HG03196 (cell line): ENCODE data around the gene FAM181B.
"Not testable (repeated sequence)": the region's sequence is repeated elsewhere in the genome, so short reads cannot be mapped to it uniquely, and the experiment has no call there.

Source experiments
- ATAC-seq: cut with Tn5 transposase; IDR thresholded peaks from one replicate; pipeline ENCODE4 v1.9.1; 2021; ENCODE audit not compliant: unreplicated experiment

Gene FAM181B

GRCh38 chr11:82732734-82733443 lies 775 bp downstream of the FAM181B start:
- ATAC-seq: no peak

GRCh38 chr11:82732348-82732733 lies 1.3 kb downstream of the FAM181B start:
- no peak for ATAC-seq

GRCh38 chr11:82731691-82732277 lies 1.9 kb downstream of the FAM181B start:
- no peak for ATAC-seq

- ATAC-seq: no peak
Observed at GRCh38 chr11:82730754-82731153, 2.9 kb downstream of the FAM181B start.

- no peak for ATAC-seq
Observed at GRCh38 chr11:82730286-82730685, 3.4 kb downstream of the FAM181B start.

- ATAC-seq: no peak
Observed at GRCh38 chr11:82724026-82724425, 9.6 kb downstream of the FAM181B start.

- ATAC-seq: no peak
Observed at GRCh38 chr11:82722231-82722630, 11.4 kb downstream of the FAM181B start.

- ATAC-seq: no peak
Observed at GRCh38 chr11:82720267-82721065, 13.2 kb downstream of the FAM181B start.

GRCh38 chr11:82719361-82720105 lies 14.1 kb downstream of the FAM181B start:
- ATAC-seq: no peak

- no peak for ATAC-seq
Observed at GRCh38 chr11:82718821-82719220, 14.8 kb downstream of the FAM181B start.

GRCh38 chr11:82718307-82718706 lies 15.4 kb downstream of the FAM181B start:
- ATAC-seq: no peak

- no peak for ATAC-seq
Observed at GRCh38 chr11:82714346-82715174, 19.1 kb downstream of the FAM181B start.

- no peak for ATAC-seq
Observed at GRCh38 chr11:82711648-82712047, 22.0 kb downstream of the FAM181B start.

GRCh38 chr11:82703796-82704195 lies 29.9 kb downstream of the FAM181B start:
- no peak for ATAC-seq

- ATAC-seq: no peak
Observed at GRCh38 chr11:82703226-82703625, 30.4 kb downstream of the FAM181B start.

GRCh38 chr11:82701847-82702520 lies 31.7 kb downstream of the FAM181B start:
- ATAC-seq: no peak

- no peak for ATAC-seq
Observed at GRCh38 chr11:82698576-82699352, 34.9 kb downstream of the FAM181B start.

- no peak for ATAC-seq
Observed at GRCh38 chr11:82692981-82693380, 40.7 kb downstream of the FAM181B start.

GRCh38 chr11:82689347-82689746 lies 44.3 kb downstream of the FAM181B start:
- ATAC-seq: not testable (repeated sequence)
